ENCODE data around the gene KDM1A. TPM values are rescaled to one million over a fixed set of nuclear protein-coding genes. Genes with fewer than 3 reads are reported as not detected.

The KDM1A gene
- total RNA-seq, 1 experiment from 2014 or later: 204 TPM

- Histone ChIP-seq H4K20me1 (ENCODE audit: control insufficient read depth, insufficient read depth, insufficient read length) (no peaks in the 10 kb centered on the region), H3K14ac (ENCODE audit: insufficient read depth, low read length) (peak overlapping the region; percentile 31; the same call in 1 of the 2 replicates), H2AK5ac (ENCODE audit: insufficient read length, low read length) (no peak overlapping the region), H3K27ac (ENCODE audit: insufficient read length, low read depth, low read length) (no peak overlapping the region), H2BK5ac (ENCODE audit: insufficient read length, low read length) (no peak overlapping the region), H4K8ac (replicated peaks; ENCODE audit: insufficient read length, low read depth, low read length) (no peak overlapping the region), H3K18ac (ENCODE audit: insufficient read length, low read depth, low read length) (no peak overlapping the region), H2BK120ac (ENCODE audit: low read depth, low read length, poor library complexity, severe bottlenecking) (no peak overlapping the region), H3K79me2 (ENCODE audit: insufficient read depth, low read length) (no peaks in the 10 kb centered on the region), H4K5ac (ENCODE audit: insufficient read length, low read depth, low read length) (no peak overlapping the region), H2BK15ac (ENCODE audit: low read depth, low read length) (no peak overlapping the region), H3K9me3 (ENCODE audit: control insufficient read depth, low read depth, low read length) (no peaks in the 10 kb centered on the region), H2AFZ (ENCODE audit: low read length) (no peak overlapping the region), H3K23me2 (ENCODE audit: insufficient read length, low read depth, low read length, poor library complexity, severe bottlenecking) (no peaks in the 10 kb centered on the region), H3K4me2 (ENCODE audit: insufficient read depth, insufficient read length, low read length) (no peak overlapping the region), H3K4me1 (ENCODE audit: insufficient read depth, low read length) (no peaks in the 10 kb centered on the region; the same call in 1 of the 2 replicates), H2BK12ac (ENCODE audit: insufficient read length, low read depth, low read length) (no peak overlapping the region), H3K27me3 (ENCODE audit: insufficient read depth, low read length) (no peaks in the 10 kb centered on the region), H3K4ac (ENCODE audit: low read depth, low read length) (no peak overlapping the region), H3K23ac (ENCODE audit: insufficient read length, low read depth, low read length) (no peak overlapping the region), H2BK20ac (ENCODE audit: low read depth, low read length, poor library complexity, severe bottlenecking) (no peak overlapping the region), H3K9ac (ENCODE audit: extremely low read depth, insufficient read length, low read length) (no peak overlapping the region), H3T11ph (ENCODE audit: low read length) (no peak overlapping the region), H3K56ac (ENCODE audit: insufficient read length, low read depth, low read length) (no peak overlapping the region), H4K91ac (ENCODE audit: insufficient read length, low read depth, low read length) (no peak overlapping the region), H3K79me1 (ENCODE audit: insufficient read depth, low read depth, low read length, poor library complexity, severe bottlenecking) (no peaks in the 10 kb centered on the region)
- no peak for TF ChIP-seq CTCF (conservative IDR thresholded peaks at IDR 0.05)
- WGBS (ENCODE audit: extremely low coverage, insufficient read length, low lambda C conversion rate): no CpG with 5 or more reads among the region's 3 CpGs
- H3K4me3 Mint-ChIP-seq: no peak overlapping the region
- no peaks in the 10 kb centered on the region for H3K36me3 Mint-ChIP-seq (ENCODE audit: insufficient read depth in 1 of 3, low read depth in 3 of 3)
- peaks cover 15 to 17% of the 10 kb centered on the region in 2 experiments for H3K4me1 Mint-ChIP-seq
- no peaks in the 10 kb centered on the region for H3K27me3 Mint-ChIP-seq (ENCODE audit: low read depth)
- DNase-seq: peak; percentile 48
- H3K27ac Mint-ChIP-seq: peak overlapping the region in 1 of 3 experiments; percentile 90; a peak in 3 of 7 replicates
- no peaks in the 10 kb centered on the region for H3K9me3 Mint-ChIP-seq
Measured at GRCh38 chr1:23013657-23014056, 5.6 kb upstream of the KDM1A start.

Measured in H9 (cell line).